Neural cell (in vitro differentiated cells): ENCODE results near the gene TROAP. TPM values are rescaled to one million over a fixed set of nuclear protein-coding genes. Genes with fewer than 3 reads are reported as not detected.

Source experiments
- H2AFZ ChIP-seq: fragments of 200-600, 300-800 bp; sonication (generic), shearing (Covaris generic); 2 replicates; pipeline ENCODE4 v1.6.0; 2014; ENCODE audit warnings: low read depth, mild to moderate bottlenecking, antibody characterized with exemption, low read length, moderate library complexity
- H3F3A ChIP-seq: fragments of 200-600 bp; shearing (Covaris generic); 2 replicates; pipeline ENCODE4 v1.6.1; 2016; ENCODE audit warnings: mild to moderate bottlenecking, moderate library complexity, mixed read lengths, antibody characterized with exemption, low read length; ENCODE audit not compliant: insufficient read depth, poor library complexity, severe bottlenecking
- H3K27ac ChIP-seq: fragments of 200-600, 300-800 bp; sonication (generic), shearing (Covaris generic); 2 replicates; pipeline ENCODE4 v1.5.1; 2014; ENCODE audit warnings: mild to moderate bottlenecking, low read length, moderate library complexity
- H3K27me3 ChIP-seq: fragments of 300-800, 200-600 bp; sonication (generic), shearing (Covaris generic); 2 replicates; pipeline ENCODE4 v1.6.0; 2014; ENCODE audit warnings: mild to moderate bottlenecking, low read depth, low read length, moderate library complexity; ENCODE audit not compliant: insufficient read depth
- H3K36me3 ChIP-seq: fragments of 300-800, 200-600 bp; sonication (generic), shearing (Covaris generic); 2 replicates; pipeline ENCODE4 v1.5.1; 2014; ENCODE audit warnings: mild to moderate bottlenecking, antibody characterized with exemption, low read length, moderate library complexity; ENCODE audit not compliant: insufficient read depth
- H3K4me2 ChIP-seq: fragments of 300-800, 200-600 bp; sonication (generic), shearing (Covaris generic); 2 replicates; pipeline ENCODE4 v1.6.0; 2014; ENCODE audit warnings: mild to moderate bottlenecking, low read length
- H3K4me3 ChIP-seq: fragments of 300-800, 200-600 bp; sonication (generic), shearing (Covaris generic); 2 replicates; pipeline ENCODE4 v1.5.1; 2014; ENCODE audit warnings: mild to moderate bottlenecking, low read length, moderate library complexity
- H3K79me2 ChIP-seq: fragments of 200-600 bp; shearing (Covaris generic); replicated peaks from 2 replicates; pipeline ENCODE4 v1.6.0; 2014; ENCODE audit warnings: mild to moderate bottlenecking, low read length, moderate library complexity; ENCODE audit not compliant: insufficient read depth
- H3K9ac ChIP-seq: fragments of 300-800, 200-600 bp; sonication (generic), shearing (Covaris generic); 2 replicates; pipeline ENCODE4 v1.6.1; 2016; ENCODE audit warnings: mild to moderate bottlenecking, low read length, mixed read lengths
- H3K9me2 ChIP-seq: fragments of 200-600 bp; shearing (Covaris generic); 2 replicates; pipeline ENCODE4 v1.6.1; 2016; ENCODE audit warnings: mild to moderate bottlenecking, low read length, mixed read lengths; ENCODE audit not compliant: insufficient read depth
- H3K9me3 ChIP-seq: fragments of 200-600, 300-800 bp; sonication (generic), shearing (Covaris generic); 2 replicates; pipeline ENCODE4 v1.6.1; 2016; ENCODE audit warnings: mild to moderate bottlenecking, mixed run types, low read length, moderate library complexity, mixed read lengths
- H4K20me1 ChIP-seq: fragments of 200-600 bp; shearing (Covaris generic); 2 replicates; pipeline ENCODE4 v1.6.1; 2016; ENCODE audit warnings: mild to moderate bottlenecking, mixed run types; ENCODE audit not compliant: insufficient read depth
- CTCF ChIP-seq: fragments of 450-650 bp; IDR thresholded peaks from 2 replicates; pipeline ENCODE4 v1.5.1; 2014; ENCODE audit warnings: antibody characterized with exemption, mild to moderate bottlenecking, moderate library complexity; ENCODE audit not compliant: poor library complexity, severe bottlenecking
- EP300 ChIP-seq: fragments of 450-650 bp; conservative IDR thresholded peaks from 2 replicates; pipeline ENCODE4 v1.6.1; 2014; ENCODE audit warnings: antibody characterized with exemption, mild to moderate bottlenecking, moderate library complexity; ENCODE audit not compliant: poor library complexity, severe bottlenecking
- EZH2 ChIP-seq: fragments of 200-600, 300-800 bp; shearing (Covaris generic), sonication (generic); IDR thresholded peaks from 2 replicates; pipeline ENCODE4 v1.6.1; 2014; ENCODE audit warnings: antibody characterized with exemption, low read length, borderline replicate concordance, mild to moderate bottlenecking; ENCODE audit not compliant: insufficient read depth, poor library complexity, severe bottlenecking
- MXI1 ChIP-seq: fragments of 450-650 bp; conservative IDR thresholded peaks from 2 replicates; pipeline ENCODE4 v1.6.1; 2014; ENCODE audit warnings: antibody characterized with exemption, mild to moderate bottlenecking; ENCODE audit not compliant: poor library complexity, severe bottlenecking
- POLR2AphosphoS5 ChIP-seq: IDR thresholded peaks from 2 replicates; pipeline ENCODE4 v1.6.1; 2012
- RAD21 ChIP-seq: fragments of 450-650 bp; conservative IDR thresholded peaks from 2 replicates; pipeline ENCODE4 v1.6.1; 2014; ENCODE audit warnings: antibody characterized with exemption, mild to moderate bottlenecking, moderate library complexity
- REST ChIP-seq: IDR thresholded peaks from 2 replicates; pipeline ENCODE4 v1.6.1; 2012; ENCODE audit warnings: borderline replicate concordance
- SMC3 ChIP-seq: fragments of 450-650 bp; conservative IDR thresholded peaks from 2 replicates; pipeline ENCODE4 v1.6.1; 2014; ENCODE audit warnings: antibody characterized with exemption, mild to moderate bottlenecking, moderate library complexity; ENCODE audit not compliant: poor library complexity
- TAF1 ChIP-seq: IDR thresholded peaks from 2 replicates; pipeline ENCODE4 v1.6.1; 2012; ENCODE audit warnings: low read depth
- polyA plus RNA-seq: library from polyadenylated mRNA; depleted of rRNA; stranded (reverse); fragments of >200 nt; gene quantifications from 2 replicates; pipeline ENCODE4 v1.2.3, GENCODE V29; 2014

The TROAP gene
- polyA plus RNA-seq, 1 donor from 2014 or later, result 1.3 TPM

GRCh38 chr12:49338830-49339463 is 15.9 kb downstream of the TROAP start:
- H3K9ac ChIP-seq, result no peak overlapping the region
- H3K9me3 ChIP-seq, result no peaks in the 10 kb centered on the region
- H3F3A ChIP-seq, result no peaks in the 10 kb centered on the region
- no peak for TF ChIP-seq EP300
- no peak for TF ChIP-seq POLR2AphosphoS5
- no peak for TF ChIP-seq REST
- TF ChIP-seq RAD21, result no peak
- TF ChIP-seq MXI1, result no peak
- TF ChIP-seq CTCF, result no peak
- TF ChIP-seq EZH2, result no peak
- no peak for TF ChIP-seq SMC3
- H3K9me2 ChIP-seq, result no peaks in the 10 kb centered on the region
- H3K4me3 ChIP-seq, result peak overlapping the region; percentile 69
- H3K27me3 ChIP-seq, result peaks cover 92% of the 10 kb centered on the region
- H2AFZ ChIP-seq, result no peak overlapping the region
- H3K36me3 ChIP-seq, result no peaks in the 10 kb centered on the region
- no peaks in the 10 kb centered on the region for H4K20me1 ChIP-seq
- H3K27ac ChIP-seq, result peak overlapping the region; percentile 71
- no peaks in the 10 kb centered on the region for H3K79me2 ChIP-seq
- H3K4me2 ChIP-seq, result no peak overlapping the region

DNA sequence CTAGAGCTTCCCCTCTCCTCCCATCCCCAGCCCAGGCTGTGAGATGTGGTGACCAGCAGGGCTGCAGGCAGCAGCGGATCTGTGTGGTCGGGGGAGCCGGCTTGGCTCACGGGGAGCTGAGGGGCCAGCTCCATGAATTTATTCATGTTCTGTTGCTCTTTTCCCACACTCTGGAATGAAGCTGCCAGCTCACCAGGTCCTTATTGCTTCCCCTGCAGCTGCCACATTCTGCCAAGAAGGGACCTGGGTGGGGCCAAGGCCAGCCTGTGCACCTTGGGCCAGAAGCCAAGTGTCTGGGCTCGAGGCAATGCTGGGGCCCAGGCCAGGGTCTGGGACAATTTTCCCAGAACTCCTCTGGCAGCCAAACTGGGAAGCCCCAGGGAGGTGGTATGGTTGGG is 16.4 kb downstream of the TROAP start:
- no peak overlapping the region for H2AFZ ChIP-seq
- peaks cover 92% of the 10 kb centered on the region for H3K27me3 ChIP-seq
- H3K27ac ChIP-seq, result no peak overlapping the region
- H3K79me2 ChIP-seq, result no peaks in the 10 kb centered on the region
- H3K9ac ChIP-seq, result no peak overlapping the region
- no peaks in the 10 kb centered on the region for H4K20me1 ChIP-seq
- no peaks in the 10 kb centered on the region for H3K36me3 ChIP-seq
- H3K9me3 ChIP-seq, result no peaks in the 10 kb centered on the region
- no peaks in the 10 kb centered on the region for H3K9me2 ChIP-seq
- H3K4me3 ChIP-seq, result peak overlapping the region; percentile 69
- no peaks in the 10 kb centered on the region for H3F3A ChIP-seq
- TF ChIP-seq CTCF, result no peak
- TF ChIP-seq RAD21, result no peak
- no peak for TF ChIP-seq EZH2
- no peak for TF ChIP-seq SMC3
- no peak for TF ChIP-seq EP300
- TF ChIP-seq MXI1, result no peak
- no peak for TF ChIP-seq REST
- no peak for TF ChIP-seq TAF1
- no peak overlapping the region for H3K4me2 ChIP-seq
